ENCODE measurements around the gene ZNF277. TPM values are rescaled to one million over a fixed set of nuclear protein-coding genes. Genes with fewer than 3 reads are reported as not detected.
A peak's percentile ranks its signal among the peaks of the same experiment; 100 is the strongest.

The ZNF277 gene
- total RNA-seq, 1 experiment from 2014 or later = 13.1 TPM

DNA sequence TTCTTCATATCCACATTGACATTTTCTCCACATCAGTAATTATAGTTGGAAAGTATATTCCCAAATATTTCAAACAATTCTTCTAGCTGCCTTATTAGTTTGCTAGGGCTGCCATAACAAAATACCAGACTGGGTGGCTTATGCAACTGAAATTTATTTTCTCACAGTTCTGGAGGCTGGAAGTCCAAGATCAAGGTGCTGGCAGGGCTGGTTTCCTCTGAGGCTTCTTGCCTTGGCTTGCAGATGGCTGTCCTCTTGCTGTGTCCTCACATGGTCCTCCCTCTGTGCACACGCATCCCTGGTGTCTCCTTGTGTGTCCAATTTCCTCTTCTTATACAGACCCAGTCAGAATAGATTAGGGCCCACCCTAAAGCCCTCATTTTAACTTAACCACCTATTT is 34.8 kb upstream of the ZNF277 start:
- no CpG with 5 or more reads among the region's 1 CpG for WGBS (ENCODE audit: extremely low coverage, insufficient read length, low lambda C conversion rate)
- H2BK20ac ChIP-seq (ENCODE audit: low read depth, low read length, poor library complexity, severe bottlenecking) = no peak overlapping the region
- peak overlapping the region in 1 of 3 experiments; percentile 29; a peak in 1 of 7 replicates for H3K27ac Mint-ChIP-seq
- H3K79me2 ChIP-seq (ENCODE audit: insufficient read depth, low read length) = peaks cover 10% of the 10 kb centered on the region; the same call in 1 of the 2 replicates
- H3K4ac ChIP-seq (ENCODE audit: low read depth, low read length) = no peak overlapping the region
- no peak for DNase-seq
- no peak overlapping the region for H3K9ac ChIP-seq (ENCODE audit: extremely low read depth, insufficient read length, low read length)
- H3K79me1 ChIP-seq (ENCODE audit: insufficient read depth, low read depth, low read length, poor library complexity, severe bottlenecking) = no peaks in the 10 kb centered on the region
- no peak overlapping the region for H3T11ph ChIP-seq (ENCODE audit: low read length)
- H4K20me1 ChIP-seq (ENCODE audit: control insufficient read depth, insufficient read depth, insufficient read length) = no peaks in the 10 kb centered on the region
- H2AFZ ChIP-seq (ENCODE audit: low read length) = no peak overlapping the region
- no peak overlapping the region for H3K27ac ChIP-seq (ENCODE audit: insufficient read length, low read depth, low read length)
- H4K5ac ChIP-seq (ENCODE audit: insufficient read length, low read depth, low read length) = no peak overlapping the region
- no peaks in the 10 kb centered on the region for H3K27me3 Mint-ChIP-seq (ENCODE audit: low read depth)
- H2BK12ac ChIP-seq (ENCODE audit: insufficient read length, low read depth, low read length) = no peak overlapping the region
- H3K4me1 Mint-ChIP-seq = peaks cover 3 to 9% of the 10 kb centered on the region in 2 experiments; a peak in 3 of 4 replicates
- no peak overlapping the region for H3K18ac ChIP-seq (ENCODE audit: insufficient read length, low read depth, low read length)
- no peaks in the 10 kb centered on the region for H3K9me3 ChIP-seq (ENCODE audit: control insufficient read depth, low read depth, low read length)
- TF ChIP-seq, protein P1, sequence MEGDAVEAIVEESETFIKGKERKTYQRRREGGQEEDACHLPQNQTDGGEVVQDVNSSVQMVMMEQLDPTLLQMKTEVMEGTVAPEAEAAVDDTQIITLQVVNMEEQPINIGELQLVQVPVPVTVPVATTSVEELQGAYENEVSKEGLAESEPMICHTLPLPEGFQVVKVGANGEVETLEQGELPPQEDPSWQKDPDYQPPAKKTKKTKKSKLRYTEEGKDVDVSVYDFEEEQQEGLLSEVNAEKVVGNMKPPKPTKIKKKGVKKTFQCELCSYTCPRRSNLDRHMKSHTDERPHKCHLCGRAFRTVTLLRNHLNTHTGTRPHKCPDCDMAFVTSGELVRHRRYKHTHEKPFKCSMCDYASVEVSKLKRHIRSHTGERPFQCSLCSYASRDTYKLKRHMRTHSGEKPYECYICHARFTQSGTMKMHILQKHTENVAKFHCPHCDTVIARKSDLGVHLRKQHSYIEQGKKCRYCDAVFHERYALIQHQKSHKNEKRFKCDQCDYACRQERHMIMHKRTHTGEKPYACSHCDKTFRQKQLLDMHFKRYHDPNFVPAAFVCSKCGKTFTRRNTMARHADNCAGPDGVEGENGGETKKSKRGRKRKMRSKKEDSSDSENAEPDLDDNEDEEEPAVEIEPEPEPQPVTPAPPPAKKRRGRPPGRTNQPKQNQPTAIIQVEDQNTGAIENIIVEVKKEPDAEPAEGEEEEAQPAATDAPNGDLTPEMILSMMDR (conservative IDR thresholded peaks at IDR 0.05) = no peak
- no peak overlapping the region for H2BK5ac ChIP-seq (ENCODE audit: insufficient read length, low read length)
- no peaks in the 10 kb centered on the region; the same call in 1 of the 2 replicates for H3K4me1 ChIP-seq (ENCODE audit: insufficient read depth, low read length)
- H3K9me3 Mint-ChIP-seq = no peaks in the 10 kb centered on the region
- no peak overlapping the region for H4K91ac ChIP-seq (ENCODE audit: insufficient read length, low read depth, low read length)
- H3K4me3 Mint-ChIP-seq = no peak overlapping the region
- H2BK15ac ChIP-seq (ENCODE audit: low read depth, low read length) = no peak overlapping the region
- H4K8ac ChIP-seq (replicated peaks; ENCODE audit: insufficient read length, low read depth, low read length) = no peak overlapping the region
- H3K4me2 ChIP-seq (ENCODE audit: insufficient read depth, insufficient read length, low read length) = no peak overlapping the region
- H3K56ac ChIP-seq (ENCODE audit: insufficient read length, low read depth, low read length) = no peak overlapping the region
- no peak overlapping the region for H2AK5ac ChIP-seq (ENCODE audit: insufficient read length, low read length)
- H3K36me3 Mint-ChIP-seq (ENCODE audit: insufficient read depth in 1 of 3, low read depth in 3 of 3) = peaks cover 0 to 3% (median 0%) of the 10 kb centered on the region in 3 experiments; a peak in 1 of 7 replicates
- H3K14ac ChIP-seq (ENCODE audit: insufficient read depth, low read length) = no peak overlapping the region
- no peak overlapping the region for H2BK120ac ChIP-seq (ENCODE audit: low read depth, low read length, poor library complexity, severe bottlenecking)
- no peaks in the 10 kb centered on the region for H3K27me3 ChIP-seq (ENCODE audit: insufficient read depth, low read length)
- H3K23me2 ChIP-seq (ENCODE audit: insufficient read length, low read depth, low read length, poor library complexity, severe bottlenecking) = no peaks in the 10 kb centered on the region
- no peak overlapping the region for H3K23ac ChIP-seq (ENCODE audit: insufficient read length, low read depth, low read length)

Measured in H9 (cell line).